SK-N-SH treated with all-trans-retinoic acid at 6 μM for 48 hours (cell line): Measurements from ENCODE around the gene LRP2.

ENCODE experiments used
- ATAC-seq: fragments of 200-7000 bp; cut with Tn5 transposase; 3 replicates; pipeline ENCODE4 v1.9.1; 2020; ENCODE audit warnings: mild to moderate bottlenecking, moderate library complexity
- BACH2 ChIP-seq: fragments of 250-450 bp; sonication (Bioruptor Pico); IDR thresholded peaks from 2 replicates; pipeline ENCODE4 v1.9.0; 2021; ENCODE audit warnings: mild to moderate bottlenecking, borderline replicate concordance
- CREB5 ChIP-seq: fragments of 250-450 bp; sonication (Bioruptor Pico); IDR thresholded peaks from 2 replicates; pipeline ENCODE4 v1.5.1; 2020; ENCODE audit warnings: low read depth, mild to moderate bottlenecking, moderate library complexity
- ESRRG ChIP-seq: fragments of 250-450 bp; sonication (Bioruptor Pico); IDR thresholded peaks from 2 replicates; pipeline ENCODE4 v1.6.1; 2021; ENCODE audit warnings: mild to moderate bottlenecking
- GLIS3 ChIP-seq: fragments of 250-450 bp; sonication (Bioruptor Pico); IDR thresholded peaks from 2 replicates; pipeline ENCODE4 v1.5.0; 2020; ENCODE audit warnings: mild to moderate bottlenecking, moderate library complexity
- PATZ1 ChIP-seq: fragments of 250-450 bp; sonication (Bioruptor Pico); IDR thresholded peaks from 2 replicates; pipeline ENCODE4 v1.8.0; 2020; ENCODE audit warnings: mild to moderate bottlenecking, moderate library complexity, borderline replicate concordance
- PPARA ChIP-seq: fragments of 250-450 bp; sonication (Bioruptor Pico); IDR thresholded peaks from 2 replicates; pipeline ENCODE4 v1.5.0; 2020; ENCODE audit warnings: mild to moderate bottlenecking, borderline replicate concordance
- RARB ChIP-seq: fragments of 250-450 bp; sonication (Bioruptor Pico); IDR thresholded peaks from 2 replicates; pipeline ENCODE4 v1.8.0; 2021; ENCODE audit warnings: mild to moderate bottlenecking, moderate library complexity
- SNAI2 ChIP-seq: fragments of 250-450 bp; sonication (Bioruptor Pico); IDR thresholded peaks from 2 replicates; pipeline ENCODE4 v1.5.0; 2020; ENCODE audit warnings: mild to moderate bottlenecking, moderate library complexity
- TCF4 ChIP-seq: fragments of 250-450 bp; sonication (Bioruptor Pico); IDR thresholded peaks from 2 replicates; pipeline ENCODE4 v1.8.0; 2021; ENCODE audit warnings: mild to moderate bottlenecking, moderate library complexity, borderline replicate concordance
- TOX ChIP-seq: fragments of 250-450 bp; sonication (Bioruptor Pico); IDR thresholded peaks from 2 replicates; pipeline ENCODE4 v1.8.0; 2021; ENCODE audit warnings: mild to moderate bottlenecking, moderate library complexity, borderline replicate concordance
- TSHZ2 ChIP-seq: fragments of 250-450 bp; sonication (Bioruptor Pico); IDR thresholded peaks from 2 replicates; pipeline ENCODE4 v1.5.0; 2020; ENCODE audit warnings: mild to moderate bottlenecking, moderate library complexity
- ZC3H10 ChIP-seq: fragments of 250-450 bp; sonication (Bioruptor Pico); IDR thresholded peaks from 2 replicates; pipeline ENCODE4 v1.5.1; 2021; ENCODE audit warnings: mild to moderate bottlenecking, moderate library complexity
- ZFP30 ChIP-seq: fragments of 450-650 bp; formaldehyde crosslinking; IDR thresholded peaks from 2 replicates; pipeline ENCODE4 v1.5.0; 2022; ENCODE audit warnings: mild to moderate bottlenecking, moderate library complexity
- ZNF565 ChIP-seq: fragments of 450-650 bp; formaldehyde crosslinking; conservative IDR thresholded peaks from 2 replicates; pipeline ENCODE4 v1.5.0; 2020; ENCODE audit warnings: low read depth, mild to moderate bottlenecking, moderate library complexity
- ZNF70 ChIP-seq: fragments of 450-650 bp; formaldehyde crosslinking; IDR thresholded peaks from 2 replicates; pipeline ENCODE4 v1.5.0; 2020; ENCODE audit warnings: mild to moderate bottlenecking, moderate library complexity
- ZNF8 ChIP-seq: fragments of 450-650 bp; formaldehyde crosslinking; IDR thresholded peaks from 2 replicates; pipeline ENCODE4 v1.5.0; 2020; ENCODE audit warnings: mild to moderate bottlenecking, moderate library complexity
- TF ChIP-seq, protein P1 (sequence below): fragments of 250-450 bp; sonication (Bioruptor Pico); IDR thresholded peaks from 2 replicates; pipeline ENCODE4 v1.5.1; 2021; ENCODE audit warnings: mild to moderate bottlenecking, moderate library complexity
- TF ChIP-seq, protein P2 (sequence below): fragments of 250-450 bp; sonication (Bioruptor Pico); IDR thresholded peaks from 2 replicates; pipeline ENCODE4 v1.8.0; 2021; ENCODE audit warnings: low read depth, mild to moderate bottlenecking, moderate library complexity, borderline replicate concordance

The LRP2 gene

DNA sequence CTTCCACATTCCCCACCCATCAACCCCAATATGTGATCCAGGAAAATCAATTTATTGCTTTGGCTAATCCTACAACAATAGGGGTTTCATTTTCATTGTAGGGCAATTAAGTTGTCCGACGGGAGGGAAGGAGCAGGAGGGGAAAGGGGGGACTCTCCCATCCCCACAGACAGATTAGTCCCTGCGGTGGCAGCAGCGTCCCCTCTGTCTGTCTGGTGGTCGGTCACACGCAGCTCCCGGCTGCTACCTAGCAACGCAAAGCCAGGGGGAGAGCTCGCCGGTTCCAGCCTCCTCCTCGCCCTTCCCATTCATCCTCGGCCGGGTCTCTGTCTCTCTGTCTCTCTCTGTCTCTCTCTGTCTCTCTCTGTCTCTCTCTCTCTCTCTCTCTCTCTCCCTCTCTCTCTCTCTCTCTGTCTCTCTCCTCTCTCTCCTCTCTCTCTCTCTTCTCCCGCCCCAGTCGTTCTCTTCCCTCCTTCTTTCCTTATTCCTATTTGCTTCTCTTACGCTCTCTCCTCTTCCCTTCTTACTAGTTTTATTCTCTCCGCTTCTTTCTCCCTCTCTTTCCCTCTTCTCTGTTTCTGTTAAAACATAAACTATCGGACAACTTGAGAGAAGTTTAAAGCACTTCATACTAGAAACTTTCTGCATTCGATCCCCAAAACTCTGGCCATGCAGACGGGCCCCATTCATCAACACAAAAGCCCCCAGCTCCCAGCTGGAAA, 1.2 kb downstream of the LRP2 start:
- ATAC-seq = no peak
- no peak for TF ChIP-seq SNAI2 (CRISPR knock-in tag)
- TF ChIP-seq BACH2 = no peak
- no peak for TF ChIP-seq TSHZ2 (CRISPR knock-in tag)
- no peak for TF ChIP-seq ZNF565 (CRISPR knock-in tag)
- TF ChIP-seq PATZ1 = no peak
- TF ChIP-seq ZFP30 (CRISPR knock-in tag) = no peak
- no peak for TF ChIP-seq CREB5
- TF ChIP-seq, protein P1, sequence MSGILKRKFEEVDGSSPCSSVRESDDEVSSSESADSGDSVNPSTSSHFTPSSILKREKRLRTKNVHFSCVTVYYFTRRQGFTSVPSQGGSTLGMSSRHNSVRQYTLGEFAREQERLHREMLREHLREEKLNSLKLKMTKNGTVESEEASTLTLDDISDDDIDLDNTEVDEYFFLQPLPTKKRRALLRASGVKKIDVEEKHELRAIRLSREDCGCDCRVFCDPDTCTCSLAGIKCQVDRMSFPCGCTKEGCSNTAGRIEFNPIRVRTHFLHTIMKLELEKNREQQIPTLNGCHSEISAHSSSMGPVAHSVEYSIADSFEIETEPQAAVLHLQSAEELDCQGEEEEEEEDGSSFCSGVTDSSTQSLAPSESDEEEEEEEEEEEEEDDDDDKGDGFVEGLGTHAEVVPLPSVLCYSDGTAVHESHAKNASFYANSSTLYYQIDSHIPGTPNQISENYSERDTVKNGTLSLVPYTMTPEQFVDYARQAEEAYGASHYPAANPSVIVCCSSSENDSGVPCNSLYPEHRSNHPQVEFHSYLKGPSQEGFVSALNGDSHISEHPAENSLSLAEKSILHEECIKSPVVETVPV (CRISPR knock-in tag) = no peak
- no peak for TF ChIP-seq PPARA
- no peak for TF ChIP-seq ESRRG (CRISPR knock-in tag)
- no peak for TF ChIP-seq TOX (CRISPR knock-in tag)
- no peak for TF ChIP-seq ZNF70 (CRISPR knock-in tag)
- TF ChIP-seq, all 23 proteins: peak for 0

DNA sequence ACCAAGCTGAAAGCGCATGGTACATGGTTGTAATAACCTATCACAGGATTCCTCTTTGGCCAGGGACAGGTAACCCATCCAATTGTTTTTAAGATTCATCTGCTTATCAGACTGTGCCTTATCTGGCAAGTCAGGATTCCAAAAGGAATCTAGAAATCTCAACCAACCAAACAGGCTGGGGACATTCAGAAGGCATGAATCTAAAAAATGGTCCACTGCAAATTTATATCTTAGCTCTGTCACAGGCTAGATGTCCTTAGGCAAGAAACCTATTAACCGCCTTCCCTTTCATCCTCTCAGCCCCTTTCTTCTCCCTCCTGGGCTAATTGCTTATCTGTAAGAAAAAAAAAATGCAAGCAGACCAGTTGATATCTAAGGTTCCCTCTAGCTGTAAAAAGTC, 4.3 kb downstream of the LRP2 start:
- TF ChIP-seq ZFP30 (CRISPR knock-in tag) = no peak
- TF ChIP-seq GLIS3 (CRISPR knock-in tag) = no peak
- TF ChIP-seq, protein P2, sequence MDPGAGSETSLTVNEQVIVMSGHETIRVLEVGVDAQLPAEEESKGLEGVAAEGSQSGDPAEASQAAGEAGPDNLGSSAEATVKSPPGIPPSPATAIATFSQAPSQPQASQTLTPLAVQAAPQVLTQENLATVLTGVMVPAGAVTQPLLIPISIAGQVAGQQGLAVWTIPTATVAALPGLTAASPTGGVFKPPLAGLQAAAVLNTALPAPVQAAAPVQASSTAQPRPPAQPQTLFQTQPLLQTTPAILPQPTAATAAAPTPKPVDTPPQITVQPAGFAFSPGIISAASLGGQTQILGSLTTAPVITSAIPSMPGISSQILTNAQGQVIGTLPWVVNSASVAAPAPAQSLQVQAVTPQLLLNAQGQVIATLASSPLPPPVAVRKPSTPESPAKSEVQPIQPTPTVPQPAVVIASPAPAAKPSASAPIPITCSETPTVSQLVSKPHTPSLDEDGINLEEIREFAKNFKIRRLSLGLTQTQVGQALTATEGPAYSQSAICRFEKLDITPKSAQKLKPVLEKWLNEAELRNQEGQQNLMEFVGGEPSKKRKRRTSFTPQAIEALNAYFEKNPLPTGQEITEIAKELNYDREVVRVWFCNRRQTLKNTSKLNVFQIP = no peak
- no peak for TF ChIP-seq TCF4 (CRISPR knock-in tag)
- TF ChIP-seq, all 23 proteins: peak for 0

GRCh38 chr2:169354244-169354643, 8.1 kb downstream of the LRP2 start:
- no peak for ATAC-seq

More for the DNA sequence above, 4.3 kb downstream of the LRP2 start:
- ATAC-seq = no peak

More at GRCh38 chr2:169354244-169354643, 8.1 kb downstream of the LRP2 start:
- TF ChIP-seq SNAI2 (CRISPR knock-in tag) = no peak
- TF ChIP-seq, protein P1 (CRISPR knock-in tag) = no peak
- TF ChIP-seq GLIS3 (CRISPR knock-in tag) = no peak
- TF ChIP-seq ZC3H10 (CRISPR knock-in tag) = no peak
- no peak for TF ChIP-seq PATZ1
- TF ChIP-seq RARB (CRISPR knock-in tag) = no peak
- no peak for TF ChIP-seq ZNF8 (CRISPR knock-in tag)
